ENCODE results near the gene RNF222.
"Not testable (repeated sequence)": the region's sequence is repeated elsewhere in the genome, so short reads cannot be mapped to it uniquely, and the experiment has no call there.

RNF222 gene

GRCh38 chr17:8410883-8411238 lies 13.2 kb upstream of the RNF222 start:
- no peak for DNase-seq

- DNase-seq = peak; percentile 57
These were observed 12.6 kb upstream of the RNF222 start for GRCh38 chr17:8409966-8410882.

GRCh38 chr17:8408371-8408770 lies 10.7 kb upstream of the RNF222 start:
- DNase-seq = no peak

GRCh38 chr17:8406174-8406573 lies 8.5 kb upstream of the RNF222 start:
- no peak for DNase-seq

- DNase-seq = no peak
These were observed 7.9 kb upstream of the RNF222 start for GRCh38 chr17:8405499-8406016.

- DNase-seq = no peak
These were observed 5.4 kb upstream of the RNF222 start for GRCh38 chr17:8402921-8403536.

- DNase-seq = no peak
These were observed 3.5 kb upstream of the RNF222 start for GRCh38 chr17:8401107-8401506.

GRCh38 chr17:8398980-8399379 lies 1.4 kb upstream of the RNF222 start:
- DNase-seq = no peak

GRCh38 chr17:8394497-8394896 lies 3.1 kb downstream of the RNF222 start:
- not testable (repeated sequence) for DNase-seq

GRCh38 chr17:8393470-8394231 lies 4.0 kb downstream of the RNF222 start:
- DNase-seq = no peak

- DNase-seq = no peak
These were observed 4.8 kb downstream of the RNF222 start for GRCh38 chr17:8392674-8393469.

- DNase-seq = no peak
These were observed 5.4 kb downstream of the RNF222 start for GRCh38 chr17:8392274-8392673.

- DNase-seq = no peak
These were observed 5.9 kb downstream of the RNF222 start for GRCh38 chr17:8391711-8392110.

GRCh38 chr17:8387914-8388651 lies 9.5 kb downstream of the RNF222 start:
- DNase-seq = no peak

- DNase-seq = no peak
These were observed 10.8 kb downstream of the RNF222 start for GRCh38 chr17:8386841-8387240.

GRCh38 chr17:8384801-8385378 lies 12.7 kb downstream of the RNF222 start:
- no peak for DNase-seq

GRCh38 chr17:8383143-8383822 lies 14.3 kb downstream of the RNF222 start, which contains the start of gene RPL26:
TSS of gene RPL26 (minus strand) at chr17:8383193. CDS start at chr17:8382310, 883 bp downstream.
- DNase-seq = peak; percentile 89

- no peak for DNase-seq
These were observed 14.8 kb downstream of the RNF222 start for GRCh38 chr17:8382880-8383142.

GRCh38 chr17:8382052-8382879 lies 15.4 kb downstream of the RNF222 start:
- no peak for DNase-seq

GRCh38 chr17:8380049-8380448 lies 17.6 kb downstream of the RNF222 start:
- no peak for DNase-seq
